Neural cell (in vitro differentiated cells): Measurements from ENCODE around the gene SLC6A8. TPM values are rescaled to one million over a fixed set of nuclear protein-coding genes. Genes with fewer than 3 reads are reported as not detected.

Source experiments
- H2AFZ ChIP-seq: fragments of 200-600, 300-800 bp; sonication (generic), shearing (Covaris generic); 2 replicates; pipeline ENCODE4 v1.6.0; 2014; ENCODE audit warnings: low read depth, mild to moderate bottlenecking, antibody characterized with exemption, low read length, moderate library complexity
- H3F3A ChIP-seq: fragments of 200-600 bp; shearing (Covaris generic); 2 replicates; pipeline ENCODE4 v1.6.1; 2016; ENCODE audit warnings: mild to moderate bottlenecking, moderate library complexity, mixed read lengths, antibody characterized with exemption, low read length; ENCODE audit not compliant: insufficient read depth, poor library complexity, severe bottlenecking
- H3K27ac ChIP-seq: fragments of 200-600, 300-800 bp; sonication (generic), shearing (Covaris generic); 2 replicates; pipeline ENCODE4 v1.5.1; 2014; ENCODE audit warnings: mild to moderate bottlenecking, low read length, moderate library complexity
- H3K27me3 ChIP-seq: fragments of 300-800, 200-600 bp; sonication (generic), shearing (Covaris generic); 2 replicates; pipeline ENCODE4 v1.6.0; 2014; ENCODE audit warnings: mild to moderate bottlenecking, low read depth, low read length, moderate library complexity; ENCODE audit not compliant: insufficient read depth
- H3K36me3 ChIP-seq: fragments of 300-800, 200-600 bp; sonication (generic), shearing (Covaris generic); 2 replicates; pipeline ENCODE4 v1.5.1; 2014; ENCODE audit warnings: mild to moderate bottlenecking, antibody characterized with exemption, low read length, moderate library complexity; ENCODE audit not compliant: insufficient read depth
- H3K4me2 ChIP-seq: fragments of 300-800, 200-600 bp; sonication (generic), shearing (Covaris generic); 2 replicates; pipeline ENCODE4 v1.6.0; 2014; ENCODE audit warnings: mild to moderate bottlenecking, low read length
- H3K4me3 ChIP-seq: fragments of 300-800, 200-600 bp; sonication (generic), shearing (Covaris generic); 2 replicates; pipeline ENCODE4 v1.5.1; 2014; ENCODE audit warnings: mild to moderate bottlenecking, low read length, moderate library complexity
- H3K79me2 ChIP-seq: fragments of 200-600 bp; shearing (Covaris generic); replicated peaks from 2 replicates; pipeline ENCODE4 v1.6.0; 2014; ENCODE audit warnings: mild to moderate bottlenecking, low read length, moderate library complexity; ENCODE audit not compliant: insufficient read depth
- H3K9ac ChIP-seq: fragments of 300-800, 200-600 bp; sonication (generic), shearing (Covaris generic); 2 replicates; pipeline ENCODE4 v1.6.1; 2016; ENCODE audit warnings: mild to moderate bottlenecking, low read length, mixed read lengths
- H3K9me2 ChIP-seq: fragments of 200-600 bp; shearing (Covaris generic); 2 replicates; pipeline ENCODE4 v1.6.1; 2016; ENCODE audit warnings: mild to moderate bottlenecking, low read length, mixed read lengths; ENCODE audit not compliant: insufficient read depth
- H3K9me3 ChIP-seq: fragments of 200-600, 300-800 bp; sonication (generic), shearing (Covaris generic); 2 replicates; pipeline ENCODE4 v1.6.1; 2016; ENCODE audit warnings: mild to moderate bottlenecking, mixed run types, low read length, moderate library complexity, mixed read lengths
- H4K20me1 ChIP-seq: fragments of 200-600 bp; shearing (Covaris generic); 2 replicates; pipeline ENCODE4 v1.6.1; 2016; ENCODE audit warnings: mild to moderate bottlenecking, mixed run types; ENCODE audit not compliant: insufficient read depth
- EP300 ChIP-seq: fragments of 450-650 bp; conservative IDR thresholded peaks from 2 replicates; pipeline ENCODE4 v1.6.1; 2014; ENCODE audit warnings: antibody characterized with exemption, mild to moderate bottlenecking, moderate library complexity; ENCODE audit not compliant: poor library complexity, severe bottlenecking
- EZH2 ChIP-seq: fragments of 200-600, 300-800 bp; shearing (Covaris generic), sonication (generic); IDR thresholded peaks from 2 replicates; pipeline ENCODE4 v1.6.1; 2014; ENCODE audit warnings: antibody characterized with exemption, low read length, borderline replicate concordance, mild to moderate bottlenecking; ENCODE audit not compliant: insufficient read depth, poor library complexity, severe bottlenecking
- MXI1 ChIP-seq: fragments of 450-650 bp; conservative IDR thresholded peaks from 2 replicates; pipeline ENCODE4 v1.6.1; 2014; ENCODE audit warnings: antibody characterized with exemption, mild to moderate bottlenecking; ENCODE audit not compliant: poor library complexity, severe bottlenecking
- POLR2AphosphoS5 ChIP-seq: IDR thresholded peaks from 2 replicates; pipeline ENCODE4 v1.6.1; 2012
- RAD21 ChIP-seq: fragments of 450-650 bp; conservative IDR thresholded peaks from 2 replicates; pipeline ENCODE4 v1.6.1; 2014; ENCODE audit warnings: antibody characterized with exemption, mild to moderate bottlenecking, moderate library complexity
- SMC3 ChIP-seq: fragments of 450-650 bp; conservative IDR thresholded peaks from 2 replicates; pipeline ENCODE4 v1.6.1; 2014; ENCODE audit warnings: antibody characterized with exemption, mild to moderate bottlenecking, moderate library complexity; ENCODE audit not compliant: poor library complexity
- TAF1 ChIP-seq: IDR thresholded peaks from 2 replicates; pipeline ENCODE4 v1.6.1; 2012; ENCODE audit warnings: low read depth
- polyA plus RNA-seq: library from polyadenylated mRNA; depleted of rRNA; stranded (reverse); fragments of >200 nt; gene quantifications from 2 replicates; pipeline ENCODE4 v1.2.3, GENCODE V29; 2014
- TF ChIP-seq, protein P1 (sequence below): fragments of 450-650 bp; IDR thresholded peaks from 2 replicates; pipeline ENCODE4 v1.5.1; 2014; ENCODE audit warnings: antibody characterized with exemption, mild to moderate bottlenecking, moderate library complexity; ENCODE audit not compliant: poor library complexity, severe bottlenecking
- TF ChIP-seq, protein P2 (sequence below): IDR thresholded peaks from 2 replicates; pipeline ENCODE4 v1.6.1; 2012; ENCODE audit warnings: borderline replicate concordance

The SLC6A8 gene
- polyA plus RNA-seq, 1 donor from 2014 or later: 36.4 TPM

DNA sequence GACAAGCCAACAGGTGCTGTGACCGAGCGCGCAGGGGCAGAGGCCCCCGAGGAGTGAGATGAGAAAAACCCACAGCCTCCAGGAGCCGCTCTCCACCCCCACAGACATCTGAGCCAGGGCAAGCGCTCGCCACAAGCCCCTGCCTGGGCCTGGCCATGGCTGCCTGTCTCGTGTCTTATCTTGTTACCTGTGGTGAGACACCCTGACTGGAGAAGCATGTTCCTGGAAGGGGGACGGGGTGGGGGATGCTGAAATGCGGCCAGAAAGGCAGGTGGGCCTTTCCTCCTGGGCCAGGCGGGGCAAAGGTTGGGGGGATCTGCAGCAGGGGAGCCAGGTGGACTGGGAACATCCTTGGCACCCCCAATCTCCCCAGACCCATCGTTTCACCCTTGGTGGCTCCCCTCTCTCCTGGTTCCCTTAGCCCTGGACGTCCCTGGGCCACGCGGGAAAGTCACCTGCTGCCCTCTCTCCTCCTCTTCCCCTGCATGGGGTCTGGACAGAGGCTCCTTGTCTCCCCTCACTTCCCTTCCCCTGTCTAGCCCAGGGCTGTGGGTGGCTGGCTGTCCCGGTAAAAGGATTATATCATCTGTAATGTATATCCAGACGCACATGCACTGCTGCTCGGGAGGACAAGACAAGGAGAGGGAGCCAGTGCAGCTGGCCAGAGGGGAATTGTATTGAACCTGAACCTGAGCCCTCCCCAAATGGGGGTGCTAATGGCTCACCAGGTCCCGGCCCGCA lies 49.1 kb upstream of the SLC6A8 start:
- Histone ChIP-seq H3K79me2 (no peaks in the 10 kb centered on the region), H3K9me2 (no peaks in the 10 kb centered on the region), H2AFZ (no peak overlapping the region), H3K9me3 (no peaks in the 10 kb centered on the region), H4K20me1 (no peaks in the 10 kb centered on the region), H3K36me3 (no peaks in the 10 kb centered on the region), H3K4me3 (no peak overlapping the region), H3K27ac (no peak overlapping the region), H3K4me2 (no peak overlapping the region), H3F3A (no peaks in the 10 kb centered on the region), H3K27me3 (peaks cover 14% of the 10 kb centered on the region), H3K9ac (no peak overlapping the region)
- no peak for TF ChIP-seq TAF1
- TF ChIP-seq EP300: no peak
- TF ChIP-seq SMC3: no peak
- no peak for TF ChIP-seq POLR2AphosphoS5

DNA sequence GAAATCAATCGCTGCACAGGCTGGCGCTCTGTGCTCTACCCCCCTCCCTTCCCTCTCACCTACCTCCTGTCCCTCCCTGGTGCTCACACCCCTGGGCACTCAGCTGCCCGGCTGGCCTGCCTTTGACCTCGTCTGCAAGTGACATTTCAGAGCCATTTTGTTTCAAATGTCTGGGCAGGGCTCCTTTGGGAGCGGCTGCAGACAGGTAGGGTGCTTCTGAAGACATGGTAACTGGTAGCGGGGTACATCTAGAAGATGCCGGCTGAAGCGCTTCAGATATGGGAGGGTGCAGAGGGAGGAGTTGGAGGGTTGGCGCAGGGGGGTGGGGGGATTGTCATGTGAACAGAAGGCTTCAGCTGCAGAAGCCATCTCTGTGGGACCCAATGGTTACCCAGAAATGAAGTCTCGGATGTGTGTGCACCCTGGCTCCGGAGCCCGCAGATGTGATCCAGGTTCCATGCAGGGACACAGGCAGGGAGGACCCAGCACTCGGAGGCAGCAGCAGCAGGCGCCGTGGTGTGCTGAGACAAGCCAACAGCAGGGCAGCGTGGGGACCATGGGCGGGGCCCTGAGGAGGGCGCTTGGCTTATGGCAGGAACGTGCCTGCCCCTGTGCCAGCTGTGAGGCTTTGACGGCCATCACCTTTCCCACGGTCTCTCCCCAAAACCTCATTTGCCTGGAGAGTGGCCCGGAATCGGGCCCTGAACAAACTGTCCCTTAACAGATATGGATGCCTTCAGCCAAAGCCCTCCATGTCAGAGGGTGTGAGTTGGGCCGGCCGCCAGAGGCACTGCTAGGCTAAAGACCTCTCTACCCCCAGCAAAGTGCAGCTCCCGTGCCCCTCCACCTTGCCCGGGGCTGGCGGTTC lies 48.3 kb upstream of the SLC6A8 start:
- H4K20me1 ChIP-seq: no peaks in the 10 kb centered on the region
- no peak for TF ChIP-seq EZH2
- no peak for TF ChIP-seq RAD21
- H3K9me2 ChIP-seq: no peaks in the 10 kb centered on the region
- H3K4me2 ChIP-seq: no peak overlapping the region
- H3F3A ChIP-seq: no peaks in the 10 kb centered on the region
- no peak overlapping the region for H3K4me3 ChIP-seq
- no peaks in the 10 kb centered on the region for H3K36me3 ChIP-seq
- H3K79me2 ChIP-seq: no peaks in the 10 kb centered on the region
- no peak overlapping the region for H2AFZ ChIP-seq
- no peak overlapping the region for H3K27ac ChIP-seq
- H3K9ac ChIP-seq: no peak overlapping the region
- peaks cover 17% of the 10 kb centered on the region for H3K27me3 ChIP-seq
- no peaks in the 10 kb centered on the region for H3K9me3 ChIP-seq

DNA sequence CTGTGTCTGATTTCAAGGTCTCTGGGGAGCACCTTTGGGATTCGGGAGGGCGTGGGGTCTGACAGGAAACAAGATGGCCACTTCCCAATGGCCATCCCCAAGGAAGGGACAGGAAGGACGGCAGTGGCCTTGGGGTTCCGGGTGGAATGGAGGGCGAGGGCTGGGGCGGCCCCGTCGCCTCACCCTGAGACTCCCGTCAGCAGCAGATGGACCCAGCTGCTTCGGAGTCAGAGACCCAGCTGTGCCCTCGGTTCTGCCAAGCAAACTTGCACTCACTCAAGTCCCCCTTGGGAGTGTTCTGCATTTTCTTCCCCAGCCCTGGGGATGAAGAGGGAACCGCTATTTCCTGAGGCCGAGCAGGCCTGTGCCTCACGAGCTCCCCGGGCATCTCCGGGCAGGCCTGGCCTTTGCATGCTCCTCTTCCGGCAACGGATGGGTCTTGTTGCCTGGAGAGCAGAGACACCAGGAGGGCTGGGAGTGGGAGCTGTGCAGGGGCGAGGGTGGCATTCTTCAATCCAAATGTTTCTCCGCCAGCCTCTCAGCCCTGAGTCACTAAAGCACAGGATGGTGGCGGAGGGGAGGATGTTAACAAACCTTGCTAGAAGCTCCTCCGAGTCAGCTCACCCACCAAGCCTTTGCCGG lies 47.6 kb upstream of the SLC6A8 start:
- Histone ChIP-seq H3K27ac (no peak overlapping the region), H3K9me2 (no peaks in the 10 kb centered on the region), H3F3A (no peaks in the 10 kb centered on the region), H3K4me2 (no peak overlapping the region), H3K27me3 (peaks cover 25% of the 10 kb centered on the region), H3K79me2 (no peaks in the 10 kb centered on the region), H4K20me1 (no peaks in the 10 kb centered on the region), H3K36me3 (no peaks in the 10 kb centered on the region), H3K4me3 (no peak overlapping the region), H3K9ac (no peak overlapping the region), H3K9me3 (no peaks in the 10 kb centered on the region), H2AFZ (no peak overlapping the region)
- TF ChIP-seq, protein P1, sequence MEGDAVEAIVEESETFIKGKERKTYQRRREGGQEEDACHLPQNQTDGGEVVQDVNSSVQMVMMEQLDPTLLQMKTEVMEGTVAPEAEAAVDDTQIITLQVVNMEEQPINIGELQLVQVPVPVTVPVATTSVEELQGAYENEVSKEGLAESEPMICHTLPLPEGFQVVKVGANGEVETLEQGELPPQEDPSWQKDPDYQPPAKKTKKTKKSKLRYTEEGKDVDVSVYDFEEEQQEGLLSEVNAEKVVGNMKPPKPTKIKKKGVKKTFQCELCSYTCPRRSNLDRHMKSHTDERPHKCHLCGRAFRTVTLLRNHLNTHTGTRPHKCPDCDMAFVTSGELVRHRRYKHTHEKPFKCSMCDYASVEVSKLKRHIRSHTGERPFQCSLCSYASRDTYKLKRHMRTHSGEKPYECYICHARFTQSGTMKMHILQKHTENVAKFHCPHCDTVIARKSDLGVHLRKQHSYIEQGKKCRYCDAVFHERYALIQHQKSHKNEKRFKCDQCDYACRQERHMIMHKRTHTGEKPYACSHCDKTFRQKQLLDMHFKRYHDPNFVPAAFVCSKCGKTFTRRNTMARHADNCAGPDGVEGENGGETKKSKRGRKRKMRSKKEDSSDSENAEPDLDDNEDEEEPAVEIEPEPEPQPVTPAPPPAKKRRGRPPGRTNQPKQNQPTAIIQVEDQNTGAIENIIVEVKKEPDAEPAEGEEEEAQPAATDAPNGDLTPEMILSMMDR: no peak
- TF ChIP-seq EP300 (no peak), TAF1 (no peak), MXI1 (no peak), SMC3 (no peak), EZH2 (no peak), POLR2AphosphoS5 (no peak)
- TF ChIP-seq, protein P2, sequence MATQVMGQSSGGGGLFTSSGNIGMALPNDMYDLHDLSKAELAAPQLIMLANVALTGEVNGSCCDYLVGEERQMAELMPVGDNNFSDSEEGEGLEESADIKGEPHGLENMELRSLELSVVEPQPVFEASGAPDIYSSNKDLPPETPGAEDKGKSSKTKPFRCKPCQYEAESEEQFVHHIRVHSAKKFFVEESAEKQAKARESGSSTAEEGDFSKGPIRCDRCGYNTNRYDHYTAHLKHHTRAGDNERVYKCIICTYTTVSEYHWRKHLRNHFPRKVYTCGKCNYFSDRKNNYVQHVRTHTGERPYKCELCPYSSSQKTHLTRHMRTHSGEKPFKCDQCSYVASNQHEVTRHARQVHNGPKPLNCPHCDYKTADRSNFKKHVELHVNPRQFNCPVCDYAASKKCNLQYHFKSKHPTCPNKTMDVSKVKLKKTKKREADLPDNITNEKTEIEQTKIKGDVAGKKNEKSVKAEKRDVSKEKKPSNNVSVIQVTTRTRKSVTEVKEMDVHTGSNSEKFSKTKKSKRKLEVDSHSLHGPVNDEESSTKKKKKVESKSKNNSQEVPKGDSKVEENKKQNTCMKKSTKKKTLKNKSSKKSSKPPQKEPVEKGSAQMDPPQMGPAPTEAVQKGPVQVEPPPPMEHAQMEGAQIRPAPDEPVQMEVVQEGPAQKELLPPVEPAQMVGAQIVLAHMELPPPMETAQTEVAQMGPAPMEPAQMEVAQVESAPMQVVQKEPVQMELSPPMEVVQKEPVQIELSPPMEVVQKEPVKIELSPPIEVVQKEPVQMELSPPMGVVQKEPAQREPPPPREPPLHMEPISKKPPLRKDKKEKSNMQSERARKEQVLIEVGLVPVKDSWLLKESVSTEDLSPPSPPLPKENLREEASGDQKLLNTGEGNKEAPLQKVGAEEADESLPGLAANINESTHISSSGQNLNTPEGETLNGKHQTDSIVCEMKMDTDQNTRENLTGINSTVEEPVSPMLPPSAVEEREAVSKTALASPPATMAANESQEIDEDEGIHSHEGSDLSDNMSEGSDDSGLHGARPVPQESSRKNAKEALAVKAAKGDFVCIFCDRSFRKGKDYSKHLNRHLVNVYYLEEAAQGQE: no peak
